HepG2 (cell line): ENCODE results near the gene KCNA4. TPM values are rescaled to one million over a fixed set of nuclear protein-coding genes. Genes with fewer than 3 reads are reported as not detected.

Experiments used
- ATAC-seq: fragments of 200-7000 bp; cut with Tn5 transposase; 3 replicates; pipeline ENCODE4 v1.9.1; 2020; ENCODE audit warnings: mild to moderate bottlenecking, moderate library complexity
- Bru-seq: library from RNA; stranded (reverse); fragments of 400-500 nt; gene quantifications from one replicate; lab custom pipeline; 2021; lab: Mats Ljungman, UMichigan
- BruChase-seq, 2 experiments: library from RNA; stranded (reverse); fragments of 400-500 nt; gene quantifications; one replicate each; lab custom pipeline; 2021; lab: Mats Ljungman, UMichigan
- BruUV-seq: library from RNA; stranded (reverse); fragments of 400-500 nt; replicated peaks from 2 replicates; lab custom pipeline; 2021; lab: Mats Ljungman, UMichigan
- CTCF ChIA-PET: fragments of 300-600 bp; formaldehyde crosslinking; extraction: SDS; loops from one replicate; lab custom pipeline; 2021; ENCODE audit warnings: low total read pairs, inconsistent platforms, low intra/inter-chr PET ratio; lab: Yijun Ruan, JAX
- POLR2A ChIA-PET: fragments of 350-600 bp; sonication (Branson Sonifier 250); formaldehyde crosslinking; loops from one replicate; lab custom pipeline; 2020; ENCODE audit warnings: antibody characterized with exemption, inconsistent platforms; lab: Yijun Ruan, JAX
- DNase-seq: peaks from one replicate; pipeline ENCODE4 v3.0.0-alpha.2; 2015; ENCODE audit warnings: low spot score
- FAIRE-seq: peaks from 3 replicates; lab custom pipeline; 2011; peaks lifted over from hg19 to GRCh38; lab: Jason Lieb, UNC
- H2AFZ ChIP-seq: one replicate; pipeline ENCODE4 v1.6.1; 2011; ENCODE audit warnings: low read length, inconsistent platforms
- H3K27ac ChIP-seq: fragments of 300-600 bp; 3 replicates; pipeline ENCODE4 v1.8.0; 2011; ENCODE audit warnings: mixed run types, mild to moderate bottlenecking, mixed read lengths, low read length, inconsistent platforms; ENCODE audit not compliant: insufficient read depth; ENCODE audit errors: extremely low read length
- H3K27me3 ChIP-seq, 2 experiments: fragments of 200-600 bp in 1 of 2; 2 replicates in 1 of 2; 3 replicates in 1 of 2; pipeline versions ENCODE4 v1.6.0 to v1.8.0; 2011; ENCODE audit warnings: low read length in 2 of 2, mild to moderate bottlenecking in 2 of 2, moderate library complexity in 2 of 2, inconsistent platforms in 1 of 2; ENCODE audit not compliant: insufficient read depth in 2 of 2, control insufficient read depth in 1 of 2
- H3K36me3 ChIP-seq, 2 experiments: fragments of 200-600 bp in 1 of 2; replicated peaks in 1 of 2; 2 replicates in 1 of 2; 3 replicates in 1 of 2; pipeline versions ENCODE4 v1.5.1 to v1.8.0; 2011; ENCODE audit warnings: low read length in 2 of 2, inconsistent platforms in 1 of 2; ENCODE audit not compliant: insufficient read depth in 2 of 2, control insufficient read depth in 1 of 2
- H3K4me1 ChIP-seq: 2 replicates; pipeline ENCODE4 v1.5.1; 2012; ENCODE audit warnings: low read length, inconsistent platforms; ENCODE audit not compliant: insufficient read depth
- H3K4me2 ChIP-seq: 2 replicates; pipeline ENCODE4 v1.6.0; 2011; ENCODE audit warnings: low read depth, low read length, inconsistent platforms
- H3K4me3 ChIP-seq, 3 experiments: fragments of 200-600 bp in 1 of 3; sonication (generic), shearing (Covaris generic) in 1 of 3; replicated peaks in 1 of 3; 2 replicates each; pipeline ENCODE4 v1.5.1; 2011 to 2016; ENCODE audit warnings: low read length in 3 of 3, inconsistent platforms in 2 of 3, low read depth in 2 of 3, mild to moderate bottlenecking in 2 of 3, control low read depth in 1 of 3, mixed read lengths in 1 of 3; ENCODE audit not compliant: insufficient read depth in 1 of 3
- H3K79me2 ChIP-seq: one replicate; pipeline ENCODE4 v1.6.1; 2011; ENCODE audit warnings: low read length, inconsistent platforms; ENCODE audit not compliant: insufficient read depth
- H3K9ac ChIP-seq: 2 replicates; pipeline ENCODE4 v1.6.0; 2011; ENCODE audit warnings: mild to moderate bottlenecking, low read depth, low read length, inconsistent platforms; ENCODE audit not compliant: insufficient read depth
- H3K9me3 ChIP-seq: 2 replicates; pipeline ENCODE4 v1.5.1; 2012; ENCODE audit warnings: mild to moderate bottlenecking, low read length
- H4K20me1 ChIP-seq: 2 replicates; pipeline ENCODE4 v1.6.0; 2011; ENCODE audit warnings: inconsistent platforms, mild to moderate bottlenecking, low read length, moderate library complexity; ENCODE audit not compliant: insufficient read depth
- SOX5 ChIP-seq: IDR thresholded peaks from 2 replicates; pipeline ENCODE4 v1.6.1; 2016; ENCODE audit warnings: borderline replicate concordance
- ZNF205 ChIP-seq: IDR thresholded peaks from 2 replicates; pipeline ENCODE4 v1.6.1; 2018; ENCODE audit warnings: missing biosample characterization, missing genetic modification reagents
- ZNF317 ChIP-seq: sonication (generic); formaldehyde crosslinking; IDR thresholded peaks from 2 replicates; pipeline ENCODE4 v1.5.0; 2020; ENCODE audit warnings: mild to moderate bottlenecking, missing genetic modification reagents
- ZNF44 ChIP-seq: sonication (generic); formaldehyde crosslinking; IDR thresholded peaks from 2 replicates; pipeline ENCODE4 v1.5.1; 2020; ENCODE audit warnings: mild to moderate bottlenecking, missing genetic modification reagents
- ZNF580 ChIP-seq: IDR thresholded peaks from 2 replicates; pipeline ENCODE4 v1.6.1; 2016; ENCODE audit warnings: low read depth, borderline replicate concordance
- WGBS: methylation state at CpG from one replicate; pipeline ENCODE4 v1.1.6; 2017; ENCODE audit warnings: low lambda C conversion rate; 5-methylcytosine and 5-hydroxymethylcytosine counted together
- in situ Hi-C: cut with HindIII; loops from 2 replicates; pipeline ENCODE4 v1.10.0; 2017; ENCODE audit warnings: low pct_unique_long_range_greater_than_20kb; ENCODE audit not compliant: extremely low pct_ligation_motif_present
- intact Hi-C: fragments of 100-400 bp; cut with micrococcal nuclease; formaldehyde crosslinking; loops from one replicate; pipeline ENCODE4 v1.10.0; 2022; ENCODE audit not compliant: unreplicated experiment
- long read RNA-seq, 2 experiments: library from RNA in 1 of 2; library from polyadenylated mRNA in 1 of 2; stranded (forward) in 1 of 2; unstranded in 1 of 2; transcript quantifications; one replicate each; pipeline ENCODE4 v2.0.0, GENCODE V29; 2019 to 2022
- polyA minus RNA-seq, 3 experiments: library from RNA; depleted of rRNA, polyadenylated mRNA; stranded (reverse); fragments of >200 nt; gene quantifications; 2 replicates each; pipeline ENCODE4 v1.2.3, GENCODE V29; 2011; ENCODE audit warnings: low replicate concordance in 1 of 3
- polyA plus RNA-seq, 8 experiments: library from polyadenylated mRNA; depleted of rRNA in 3 of 8; stranded (reverse) in 7 of 8; unstranded in 1 of 8; fragments of >200 nt; fragmentation: Illumina TruSeq in 4 of 8; extraction: Trizol in 4 of 8; gene quantifications; 2 replicates each; pipeline versions ENCODE4 v1.2.1 to v1.2.3, GENCODE V29; 2011 to 2016; ENCODE audit warnings: low read depth in 4 of 8, missing spikeins in 1 of 8, mixed read lengths in 1 of 8; ENCODE audit not compliant: insufficient read depth in 1 of 8
- total RNA-seq, 5 experiments: library from RNA; depleted of rRNA; stranded (reverse); fragments of >200 nt; fragmentation: Illumina TruSeq; extraction: Trizol; gene quantifications; 2 replicates each; pipeline ENCODE4 v1.2.3, GENCODE V29; 2016; ENCODE audit warnings: low read depth in 1 of 5

KCNA4 gene
- total RNA-seq (2016; rRNA removed; fragmentation: Illumina TruSeq; extraction: Trizol) (not detected in 2 replicates), polyA plus RNA-seq (2011; rRNA removed) (not detected in 2 replicates), polyA minus RNA-seq (2011; rRNA and poly(A)+ RNA removed; ENCODE audit: low replicate concordance) (not detected in 2 replicates), Bru-seq, nascent RNA (not detected), BruChase-seq, experiment 1, labeled RNA remaining after a 6-hour chase (not detected), BruChase-seq, experiment 2, labeled RNA remaining after a 2-hour chase (not detected)
- not detected in 2 replicates for total RNA-seq (2016; cell fraction: cytosol; rRNA removed; fragmentation: Illumina TruSeq; extraction: Trizol; ENCODE audit: low read depth)
- total RNA-seq (2016; cell fraction: insoluble cytoplasmic fraction; rRNA removed; fragmentation: Illumina TruSeq; extraction: Trizol) = not detected in 2 replicates
- not detected in 2 replicates for total RNA-seq (2016; cell fraction: membrane; rRNA removed; fragmentation: Illumina TruSeq; extraction: Trizol)
- not detected in 2 replicates for total RNA-seq (2016; cell fraction: nucleus; rRNA removed; fragmentation: Illumina TruSeq; extraction: Trizol)
- polyA plus RNA-seq (2011; cell fraction: cytosol; rRNA removed) = not detected in 2 replicates
- not detected in 2 replicates for polyA plus RNA-seq (2011; cell fraction: nucleus; rRNA removed)
- polyA plus RNA-seq (2012) = not detected in 2 replicates
- not detected in 2 replicates for polyA plus RNA-seq (2016; cell fraction: cytosol; fragmentation: Illumina TruSeq; extraction: Trizol; ENCODE audit: low read depth)
- not detected in 2 replicates for polyA plus RNA-seq (2016; cell fraction: insoluble cytoplasmic fraction; fragmentation: Illumina TruSeq; extraction: Trizol; ENCODE audit: low read depth)
- not detected in 2 replicates for polyA plus RNA-seq (2016; cell fraction: membrane; fragmentation: Illumina TruSeq; extraction: Trizol; ENCODE audit: low read depth)
- polyA plus RNA-seq (2016; cell fraction: nucleus; fragmentation: Illumina TruSeq; extraction: Trizol; ENCODE audit: insufficient read depth, low read depth) = not detected in 2 replicates
- polyA minus RNA-seq (2011; cell fraction: cytosol; rRNA and poly(A)+ RNA removed) = not detected in 2 replicates
- polyA minus RNA-seq (2011; cell fraction: nucleus; rRNA and poly(A)+ RNA removed) = not detected in 2 replicates
- long read RNA-seq, experiment 1 = 0 reads
- long read RNA-seq, experiment 2 = 0 reads

DNA sequence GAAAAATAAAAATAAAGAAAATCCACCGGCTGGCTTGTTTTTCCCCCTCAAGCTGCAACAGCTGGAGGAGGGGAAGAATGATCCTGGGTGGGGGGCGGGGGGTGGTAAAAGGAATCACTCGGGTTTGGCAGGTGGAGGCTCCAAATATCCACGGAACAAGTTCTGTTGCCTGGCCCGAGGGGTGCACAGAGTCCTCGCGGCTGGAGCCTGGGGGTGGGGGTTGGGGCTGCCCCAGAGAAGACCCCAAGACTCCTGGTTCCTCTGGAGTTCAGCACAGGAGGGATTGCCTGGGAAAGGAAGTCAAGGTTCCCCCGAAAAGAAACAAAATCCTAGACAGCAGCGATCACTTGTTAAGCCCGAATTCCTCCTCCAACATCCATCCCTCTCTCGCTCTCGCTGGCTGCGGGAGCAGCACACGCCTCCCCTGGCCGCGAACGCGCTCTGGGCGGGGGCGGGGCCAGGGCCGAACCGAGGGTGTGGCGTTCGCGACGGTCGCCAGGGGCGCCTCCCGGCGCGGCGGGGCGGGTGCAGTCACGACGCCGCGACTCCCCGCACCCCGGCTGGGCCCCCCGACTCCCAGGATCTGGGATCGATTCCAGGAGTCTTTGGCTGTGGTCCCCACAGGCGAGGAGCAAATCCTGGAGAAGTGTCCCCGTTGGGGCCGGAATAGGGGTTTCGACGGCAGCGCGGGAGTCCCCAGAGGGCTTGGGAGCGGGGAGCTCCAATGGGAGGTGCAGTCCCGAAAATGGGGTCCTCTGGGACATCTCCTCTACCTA, at the start of gene KCNA4:
Gene KCNA4, minus strand, starts transcription at position 443 of the 776 bp plus-strand sequence. CDS start 4,352 bp downstream, outside the sequence.
- no peaks in the 10 kb centered on the region for H3K36me3 ChIP-seq
- H4K20me1 ChIP-seq = no peaks in the 10 kb centered on the region
- H3K27me3 ChIP-seq = peaks cover 0 to 4% of the 10 kb centered on the region in 2 experiments; a peak in 1 of 5 replicates
- no peak within 1 kb of the TSS for H3K4me3 ChIP-seq
- DNase-seq (no peak), FAIRE-seq (no peak), ATAC-seq (no peak)
- no TSS peak for BruUV-seq
- H2AFZ ChIP-seq = no peak within 1 kb of the TSS
- ChIA-PET POLR2A (no interaction called here), CTCF (no interaction called here)
- no peaks in the 10 kb centered on the region for H3K79me2 ChIP-seq
- WGBS = 63% methylated on average over 30 of the region's 50 CpGs
- intact Hi-C loops (no loop called here), in situ Hi-C loops (no loop called here)
- H3K9me3 ChIP-seq = no peaks in the 10 kb centered on the region
- H3K27ac ChIP-seq = no peak within 1 kb of the TSS
- H3K4me1 ChIP-seq = no peaks in the 10 kb centered on the region
- no peak within 1 kb of the TSS for H3K4me2 ChIP-seq
- H3K9ac ChIP-seq = no peak within 1 kb of the TSS
- no peak for TF ChIP-seq ZNF580 (CRISPR knock-in tag)
- no peak for TF ChIP-seq ZNF317 (CRISPR knock-in tag)
- no peak for TF ChIP-seq ZNF205
- no peak for TF ChIP-seq SOX5 (CRISPR knock-in tag)
- TF ChIP-seq ZNF44 (CRISPR knock-in tag) = no peak
